GM18867 (cell line): Measurements from ENCODE around the gene GRIP2.

Experiments used
- ATAC-seq: cut with Tn5 transposase; IDR thresholded peaks from one replicate; pipeline ENCODE4 v1.9.1; 2021; ENCODE audit warnings: mild to moderate bottlenecking, moderate library complexity; ENCODE audit not compliant: unreplicated experiment

The GRIP2 gene

GRCh38 chr3:14541646-14542045, 1.5 kb upstream of the GRIP2 start:
- no peak for ATAC-seq

GRCh38 chr3:14540821-14541385, 761 bp upstream of the GRIP2 start:
- no peak for ATAC-seq

- ATAC-seq: no peak
Measured at GRCh38 chr3:14539384-14539741, 779 bp downstream of the GRIP2 start.

- no peak for ATAC-seq
Measured at GRCh38 chr3:14538451-14539088, 1.6 kb downstream of the GRIP2 start.

- no peak for ATAC-seq
Measured at GRCh38 chr3:14537590-14538450, 2.3 kb downstream of the GRIP2 start.

- ATAC-seq: no peak
Measured at GRCh38 chr3:14536837-14537589, 3.1 kb downstream of the GRIP2 start.

GRCh38 chr3:14536055-14536815, 3.9 kb downstream of the GRIP2 start:
- no peak for ATAC-seq

GRCh38 chr3:14535616-14536015, 4.5 kb downstream of the GRIP2 start:
- no peak for ATAC-seq

- ATAC-seq: no peak
Measured at GRCh38 chr3:14534516-14535191, 5.5 kb downstream of the GRIP2 start.

GRCh38 chr3:14533457-14533958, 6.6 kb downstream of the GRIP2 start:
- no peak for ATAC-seq

GRCh38 chr3:14532691-14533456, 7.3 kb downstream of the GRIP2 start:
- no peak for ATAC-seq

GRCh38 chr3:14531856-14532395, 8.2 kb downstream of the GRIP2 start:
- ATAC-seq: no peak

- ATAC-seq: no peak
Measured at GRCh38 chr3:14528081-14528480, 12.1 kb downstream of the GRIP2 start.

GRCh38 chr3:14525685-14526631, 14.2 kb downstream of the GRIP2 start:
- ATAC-seq: no peak

GRCh38 chr3:14524920-14525660, 15.1 kb downstream of the GRIP2 start:
- ATAC-seq: no peak

- no peak for ATAC-seq
Measured at GRCh38 chr3:14524311-14524711, 15.8 kb downstream of the GRIP2 start.

- ATAC-seq: no peak
Measured at GRCh38 chr3:14523792-14524191, 16.4 kb downstream of the GRIP2 start.
